GM23338 (cell line): ENCODE results near the gene HMGN1. TPM values are rescaled to one million over a fixed set of nuclear protein-coding genes. Genes with fewer than 3 reads are reported as not detected.
"Not testable (repeated sequence)": the region's sequence is repeated elsewhere in the genome, so short reads cannot be mapped to it uniquely, and the experiment has no call there.

Experiments used
- ATAC-seq: fragments of 200-7000 bp; cut with Tn5 transposase; 3 replicates; pipeline ENCODE4 v1.9.1; 2020
- DNase-seq: peaks from one replicate; pipeline ENCODE4 v3.0.0-alpha.2; 2015; ENCODE audit warnings: low spot score
- H2AFZ ChIP-seq: fragments of 200-600 bp; sonication (generic); 2 replicates; pipeline ENCODE4 v1.8.0; 2016; ENCODE audit warnings: antibody characterized with exemption, mild to moderate bottlenecking, moderate library complexity
- H3F3A ChIP-seq: fragments of 200-600 bp; sonication (generic); replicated peaks from 2 replicates; pipeline ENCODE4 v1.8.0; 2017; ENCODE audit warnings: antibody characterized with exemption, mixed run types, low read depth
- H3K27ac ChIP-seq: fragments of 200-600 bp; sonication (generic); 2 replicates; pipeline ENCODE4 v1.6.1; 2016; ENCODE audit warnings: low read depth
- H3K27me3 ChIP-seq: fragments of 200-600 bp; sonication (generic); 2 replicates; pipeline ENCODE4 v1.8.0; 2016; ENCODE audit warnings: mild to moderate bottlenecking, mixed run types, moderate library complexity; ENCODE audit not compliant: insufficient read depth
- H3K36me3 ChIP-seq: fragments of 200-600 bp; sonication (generic); 2 replicates; pipeline ENCODE4 v1.8.0; 2016; ENCODE audit warnings: mild to moderate bottlenecking; ENCODE audit not compliant: insufficient read depth
- H3K4me1 ChIP-seq: fragments of 200-600 bp; sonication (generic); 2 replicates; pipeline ENCODE4 v1.8.0; 2016; ENCODE audit warnings: mild to moderate bottlenecking, moderate library complexity; ENCODE audit not compliant: insufficient read depth
- H3K4me2 ChIP-seq: fragments of 200-600 bp; sonication (generic); 2 replicates; pipeline ENCODE4 v1.7.1; 2017; ENCODE audit warnings: mixed run types
- H3K4me3 ChIP-seq: fragments of 200-600 bp; sonication (generic); 2 replicates; pipeline ENCODE4 v1.6.1; 2016; ENCODE audit warnings: mixed run types
- H3K79me2 ChIP-seq: fragments of 200-600 bp; sonication (generic); replicated peaks from 2 replicates; pipeline ENCODE4 v1.8.0; 2017; ENCODE audit warnings: mild to moderate bottlenecking; ENCODE audit not compliant: insufficient read depth
- H3K9me2 ChIP-seq: fragments of 200-600 bp; sonication (generic); 2 replicates; pipeline ENCODE4 v1.8.0; 2017; ENCODE audit not compliant: insufficient read depth
- H4K20me1 ChIP-seq: fragments of 200-600 bp; sonication (generic); replicated peaks from 2 replicates; pipeline ENCODE4 v1.8.0; 2017; ENCODE audit warnings: mild to moderate bottlenecking; ENCODE audit not compliant: insufficient read depth
- H3K27ac Mint-ChIP-seq: 2 replicates; pipeline ENCODE4 v1.8.0; 2020; ENCODE audit warnings: inconsistent platforms, mild to moderate bottlenecking, moderate library complexity, mixed read lengths
- H3K27me3 Mint-ChIP-seq: 3 replicates; pipeline ENCODE4 v1.8.0; 2022; ENCODE audit warnings: low read depth, mild to moderate bottlenecking, moderate library complexity, mixed read lengths, inconsistent platforms; ENCODE audit not compliant: insufficient read depth, poor library complexity
- H3K36me3 Mint-ChIP-seq: 3 replicates; pipeline ENCODE4 v1.8.0; 2021; ENCODE audit warnings: low read depth, mild to moderate bottlenecking, inconsistent platforms, moderate library complexity, mixed read lengths
- H3K4me1 Mint-ChIP-seq: 3 replicates; pipeline ENCODE4 v1.8.0; 2020; ENCODE audit warnings: mild to moderate bottlenecking, inconsistent platforms, mixed read lengths
- H3K4me3 Mint-ChIP-seq: 3 replicates; pipeline ENCODE4 v1.8.0; 2021; ENCODE audit warnings: moderate library complexity, mild to moderate bottlenecking, inconsistent platforms, mixed read lengths
- H3K9me3 Mint-ChIP-seq: 3 replicates; pipeline ENCODE4 v1.8.0; 2020; ENCODE audit warnings: moderate library complexity, mild to moderate bottlenecking, inconsistent platforms, mixed read lengths
- CREB1 ChIP-seq: fragments of 250-450 bp; sonication (Bioruptor Pico); IDR thresholded peaks from 2 replicates; pipeline ENCODE4 v1.5.0; 2020; ENCODE audit warnings: low read depth, mild to moderate bottlenecking, moderate library complexity
- EZH2 ChIP-seq: fragments of 200-600 bp; sonication (generic); IDR thresholded peaks from one replicate; pipeline ENCODE4 v1.8.0; 2017; ENCODE audit warnings: antibody characterized with exemption, mild to moderate bottlenecking, low read depth; ENCODE audit not compliant: unreplicated experiment
- EZH2phosphoT487 ChIP-seq: fragments of 200-600 bp; sonication (generic); IDR thresholded peaks from one replicate; pipeline ENCODE4 v1.8.1; 2018; ENCODE audit warnings: antibody characterized with exemption; ENCODE audit not compliant: unreplicated experiment
- NANOG ChIP-seq: IDR thresholded peaks from 2 replicates; pipeline ENCODE4 v1.6.1; 2016; ENCODE audit warnings: antibody characterized with exemption, borderline replicate concordance
- ZNF331 ChIP-seq: fragments of 250-450 bp; sonication (Bioruptor Pico); IDR thresholded peaks from 2 replicates; pipeline ENCODE4 v1.5.0; 2020; ENCODE audit warnings: low read depth, mild to moderate bottlenecking, moderate library complexity
- polyA plus RNA-seq: library from polyadenylated mRNA; unstranded; fragments of >200 nt; fragmentation: Nextera tagmentation; extraction: Ambion mirVana; gene quantifications from 2 replicates; pipeline ENCODE4 v1.2.1, GENCODE V29; 2016
- total RNA-seq: library from RNA; depleted of rRNA; stranded (reverse); fragments of >200 nt; shearing (Covaris generic); gene quantifications from 2 replicates; pipeline ENCODE4 v1.2.3, GENCODE V29; 2014
- TF ChIP-seq, protein P1 (sequence below): IDR thresholded peaks from 2 replicates; pipeline ENCODE4 v1.6.1; 2016; ENCODE audit warnings: antibody characterized with exemption
- TF ChIP-seq, protein P2 (sequence below), 2 experiments: fragments of 200-600 bp in 1 of 2; sonication (generic) in 1 of 2; conservative IDR thresholded peaks; 2 replicates each; pipeline versions ENCODE4 v1.5.1 to v1.6.1; 2016 to 2017; ENCODE audit warnings: antibody characterized with exemption in 2 of 2, low read depth in 2 of 2, mild to moderate bottlenecking in 2 of 2, moderate library complexity in 1 of 2
- TF ChIP-seq, protein P3 (sequence below): IDR thresholded peaks from one replicate; pipeline ENCODE4 v1.6.1; 2018; ENCODE audit warnings: antibody characterized with exemption; ENCODE audit not compliant: unreplicated experiment

Gene HMGN1
- total and polyA plus RNA-seq, 2 experiments from 2014 or later: 403 to 889 TPM

DNA sequence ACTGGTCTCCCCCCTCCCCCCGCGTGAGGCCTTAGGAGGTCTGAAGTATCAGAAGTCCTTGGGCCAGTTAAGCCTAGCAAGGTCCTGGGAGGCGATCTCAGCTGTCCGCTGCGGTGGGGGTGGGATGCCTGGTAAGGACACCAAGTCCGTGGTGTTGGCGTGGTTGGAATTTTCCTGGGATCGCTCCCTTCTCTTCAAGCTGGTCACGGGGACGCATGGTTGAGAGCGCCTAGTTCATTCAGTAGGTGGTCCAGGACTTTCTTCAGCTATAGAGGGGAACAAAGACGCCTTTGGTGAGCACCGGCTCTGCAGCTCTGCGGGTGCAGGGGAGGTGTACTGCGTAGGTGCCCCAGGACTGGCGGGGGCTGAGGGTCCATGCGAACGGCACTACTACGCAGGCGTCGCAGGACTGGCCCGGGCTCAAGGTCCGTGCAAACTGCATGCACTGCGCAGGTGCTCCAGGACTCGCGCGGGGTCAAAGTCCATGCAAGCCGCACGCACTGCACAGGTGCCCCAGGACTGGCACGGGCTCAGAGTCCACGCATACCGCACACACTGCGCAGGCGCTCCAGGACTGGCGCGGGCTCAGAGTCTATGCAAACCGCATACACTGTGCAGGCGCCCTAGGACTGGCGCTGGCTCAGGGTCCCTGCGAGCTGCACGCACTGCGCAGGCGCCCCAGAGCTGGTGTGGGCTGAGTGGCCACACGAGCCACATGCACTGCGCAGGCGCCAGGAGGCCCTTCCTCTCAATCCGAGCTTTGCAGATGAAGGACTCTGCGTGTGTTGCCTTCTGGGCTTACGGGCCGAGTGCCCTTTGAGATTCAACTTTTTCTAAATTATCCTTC, 36.6 kb upstream of the HMGN1 start:
- H3K27ac Mint-ChIP-seq: peak overlapping the region; percentile 56
- H3K27me3 Mint-ChIP-seq: peaks cover 27% of the 10 kb centered on the region
- peaks cover 25% of the 10 kb centered on the region for H3K79me2 ChIP-seq
- no peaks in the 10 kb centered on the region for H3K9me2 ChIP-seq
- H3K4me2 ChIP-seq: no peak overlapping the region
- H3F3A ChIP-seq: peaks cover 18% of the 10 kb centered on the region
- H3K4me1 Mint-ChIP-seq: peaks cover 48% of the 10 kb centered on the region
- H3K4me3 ChIP-seq: no peak overlapping the region
- no peak for DNase-seq
- no peak overlapping the region; the same call in 1 of the 2 replicates for H3K27ac ChIP-seq
- H4K20me1 ChIP-seq: peaks cover 5% of the 10 kb centered on the region
- H3K4me3 Mint-ChIP-seq: peak overlapping the region; percentile 61; the same call in 2 of the 3 replicates
- no peak overlapping the region for H2AFZ ChIP-seq
- H3K4me1 ChIP-seq: peaks cover 13% of the 10 kb centered on the region
- no peaks in the 10 kb centered on the region for H3K9me3 Mint-ChIP-seq
- H3K36me3 Mint-ChIP-seq: peaks cover 3% of the 10 kb centered on the region; the same call in 2 of the 3 replicates
- H3K27me3 ChIP-seq: no peaks in the 10 kb centered on the region
- peak; percentile 58 for ATAC-seq
- TF ChIP-seq EZH2phosphoT487 (no peak), CREB1 (CRISPR knock-in tag) (no peak)
- no peaks in the 10 kb centered on the region for H3K36me3 ChIP-seq

DNA sequence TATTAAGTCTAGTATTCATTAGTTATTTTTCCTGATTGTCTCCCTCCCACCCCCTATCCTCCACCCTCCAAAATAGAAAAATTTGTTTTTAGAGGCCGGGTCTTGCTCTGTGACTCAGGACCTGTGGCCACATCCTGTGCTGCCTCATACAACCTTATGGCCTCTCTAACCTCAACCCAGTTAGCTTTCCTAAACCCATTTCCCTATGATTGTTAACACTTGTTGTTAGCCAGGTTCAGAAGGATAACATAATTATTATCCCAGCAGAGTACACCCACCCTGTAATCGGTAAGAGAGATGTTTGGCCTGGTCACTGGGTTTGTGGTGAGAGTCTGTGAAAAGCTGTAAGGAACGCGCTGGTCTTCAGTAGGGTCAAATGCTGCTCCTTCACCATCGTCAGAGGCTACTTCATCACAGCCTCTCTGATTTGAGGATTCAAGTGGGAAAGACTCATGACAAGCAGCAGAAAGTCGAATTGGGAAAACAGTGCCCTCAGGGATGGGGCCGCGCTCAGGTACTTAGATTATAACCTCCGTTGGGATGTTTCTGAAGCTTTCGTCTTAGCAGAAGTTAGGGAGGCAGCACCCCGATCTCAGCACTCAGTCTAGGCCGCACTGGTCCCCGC, 35.9 kb upstream of the HMGN1 start:
- Histone ChIP-seq H2AFZ (no peak overlapping the region), H3K4me2 (no peak overlapping the region), H3K9me2 (no peaks in the 10 kb centered on the region), H3K36me3 (no peaks in the 10 kb centered on the region), H3K27me3 (no peaks in the 10 kb centered on the region), H3K4me1 (peaks cover 13% of the 10 kb centered on the region), H3F3A (peaks cover 21% of the 10 kb centered on the region), H4K20me1 (peaks cover 2% of the 10 kb centered on the region; the same call in 1 of the 2 replicates), H3K79me2 (peaks cover 25% of the 10 kb centered on the region), H3K27ac (0 out of 2 replicates have a peak overlapping the region, but pooled peaks have one; percentile 75), H3K4me3 (no peak overlapping the region)
- ATAC-seq (no peak), DNase-seq (no peak)
- TF ChIP-seq CREB1 (CRISPR knock-in tag) (no peak), ZNF331 (CRISPR knock-in tag) (no peak), EZH2 (no peak), NANOG (no peak), EZH2phosphoT487 (no peak)
- TF ChIP-seq, protein P1, sequence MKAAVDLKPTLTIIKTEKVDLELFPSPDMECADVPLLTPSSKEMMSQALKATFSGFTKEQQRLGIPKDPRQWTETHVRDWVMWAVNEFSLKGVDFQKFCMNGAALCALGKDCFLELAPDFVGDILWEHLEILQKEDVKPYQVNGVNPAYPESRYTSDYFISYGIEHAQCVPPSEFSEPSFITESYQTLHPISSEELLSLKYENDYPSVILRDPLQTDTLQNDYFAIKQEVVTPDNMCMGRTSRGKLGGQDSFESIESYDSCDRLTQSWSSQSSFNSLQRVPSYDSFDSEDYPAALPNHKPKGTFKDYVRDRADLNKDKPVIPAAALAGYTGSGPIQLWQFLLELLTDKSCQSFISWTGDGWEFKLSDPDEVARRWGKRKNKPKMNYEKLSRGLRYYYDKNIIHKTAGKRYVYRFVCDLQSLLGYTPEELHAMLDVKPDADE: no peak
- TF ChIP-seq, protein P2, sequence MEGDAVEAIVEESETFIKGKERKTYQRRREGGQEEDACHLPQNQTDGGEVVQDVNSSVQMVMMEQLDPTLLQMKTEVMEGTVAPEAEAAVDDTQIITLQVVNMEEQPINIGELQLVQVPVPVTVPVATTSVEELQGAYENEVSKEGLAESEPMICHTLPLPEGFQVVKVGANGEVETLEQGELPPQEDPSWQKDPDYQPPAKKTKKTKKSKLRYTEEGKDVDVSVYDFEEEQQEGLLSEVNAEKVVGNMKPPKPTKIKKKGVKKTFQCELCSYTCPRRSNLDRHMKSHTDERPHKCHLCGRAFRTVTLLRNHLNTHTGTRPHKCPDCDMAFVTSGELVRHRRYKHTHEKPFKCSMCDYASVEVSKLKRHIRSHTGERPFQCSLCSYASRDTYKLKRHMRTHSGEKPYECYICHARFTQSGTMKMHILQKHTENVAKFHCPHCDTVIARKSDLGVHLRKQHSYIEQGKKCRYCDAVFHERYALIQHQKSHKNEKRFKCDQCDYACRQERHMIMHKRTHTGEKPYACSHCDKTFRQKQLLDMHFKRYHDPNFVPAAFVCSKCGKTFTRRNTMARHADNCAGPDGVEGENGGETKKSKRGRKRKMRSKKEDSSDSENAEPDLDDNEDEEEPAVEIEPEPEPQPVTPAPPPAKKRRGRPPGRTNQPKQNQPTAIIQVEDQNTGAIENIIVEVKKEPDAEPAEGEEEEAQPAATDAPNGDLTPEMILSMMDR (conservative IDR thresholded peaks at IDR 0.05; ENCODE audit: low read depth in 2 of 2): no peak
- TF ChIP-seq, protein P3, sequence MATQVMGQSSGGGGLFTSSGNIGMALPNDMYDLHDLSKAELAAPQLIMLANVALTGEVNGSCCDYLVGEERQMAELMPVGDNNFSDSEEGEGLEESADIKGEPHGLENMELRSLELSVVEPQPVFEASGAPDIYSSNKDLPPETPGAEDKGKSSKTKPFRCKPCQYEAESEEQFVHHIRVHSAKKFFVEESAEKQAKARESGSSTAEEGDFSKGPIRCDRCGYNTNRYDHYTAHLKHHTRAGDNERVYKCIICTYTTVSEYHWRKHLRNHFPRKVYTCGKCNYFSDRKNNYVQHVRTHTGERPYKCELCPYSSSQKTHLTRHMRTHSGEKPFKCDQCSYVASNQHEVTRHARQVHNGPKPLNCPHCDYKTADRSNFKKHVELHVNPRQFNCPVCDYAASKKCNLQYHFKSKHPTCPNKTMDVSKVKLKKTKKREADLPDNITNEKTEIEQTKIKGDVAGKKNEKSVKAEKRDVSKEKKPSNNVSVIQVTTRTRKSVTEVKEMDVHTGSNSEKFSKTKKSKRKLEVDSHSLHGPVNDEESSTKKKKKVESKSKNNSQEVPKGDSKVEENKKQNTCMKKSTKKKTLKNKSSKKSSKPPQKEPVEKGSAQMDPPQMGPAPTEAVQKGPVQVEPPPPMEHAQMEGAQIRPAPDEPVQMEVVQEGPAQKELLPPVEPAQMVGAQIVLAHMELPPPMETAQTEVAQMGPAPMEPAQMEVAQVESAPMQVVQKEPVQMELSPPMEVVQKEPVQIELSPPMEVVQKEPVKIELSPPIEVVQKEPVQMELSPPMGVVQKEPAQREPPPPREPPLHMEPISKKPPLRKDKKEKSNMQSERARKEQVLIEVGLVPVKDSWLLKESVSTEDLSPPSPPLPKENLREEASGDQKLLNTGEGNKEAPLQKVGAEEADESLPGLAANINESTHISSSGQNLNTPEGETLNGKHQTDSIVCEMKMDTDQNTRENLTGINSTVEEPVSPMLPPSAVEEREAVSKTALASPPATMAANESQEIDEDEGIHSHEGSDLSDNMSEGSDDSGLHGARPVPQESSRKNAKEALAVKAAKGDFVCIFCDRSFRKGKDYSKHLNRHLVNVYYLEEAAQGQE: no peak
- no peak overlapping the region for H3K27ac Mint-ChIP-seq
- H3K36me3 Mint-ChIP-seq: no peaks in the 10 kb centered on the region; the same call in 2 of the 3 replicates
- H3K4me3 Mint-ChIP-seq: no peak overlapping the region
- H3K27me3 Mint-ChIP-seq: peaks cover 24% of the 10 kb centered on the region
- H3K4me1 Mint-ChIP-seq: peaks cover 40% of the 10 kb centered on the region
- no peaks in the 10 kb centered on the region for H3K9me3 Mint-ChIP-seq

- not testable (repeated sequence) for H3K4me3 ChIP-seq, ATAC-seq, H4K20me1 ChIP-seq, H3K4me1 ChIP-seq, H3K36me3 Mint-ChIP-seq, H3K27me3 ChIP-seq, H3K4me2 ChIP-seq, H3K36me3 ChIP-seq, H2AFZ ChIP-seq, H3K27ac Mint-ChIP-seq, DNase-seq, H3K9me3 Mint-ChIP-seq, H3K27ac ChIP-seq, H3K9me2 ChIP-seq
- peaks cover 12% of the 10 kb centered on the region for H3K27me3 Mint-ChIP-seq
- H3F3A ChIP-seq: 0 out of 2 replicates have a peak, but pooled peaks cover 13% of the 10 kb centered on the region
- peaks cover 25% of the 10 kb centered on the region for H3K79me2 ChIP-seq
- peaks cover 29% of the 10 kb centered on the region for H3K4me1 Mint-ChIP-seq
- H3K4me3 Mint-ChIP-seq: peak overlapping the region; percentile 3; the same call in 2 of the 3 replicates
Observed at GRCh38 chr21:39382096-39382495, 33.2 kb upstream of the HMGN1 start.
